Cardiac septum (tissue), 1 donor: ENCODE results near the gene UBE3A. TPM values are rescaled to one million over a fixed set of nuclear protein-coding genes. Genes with fewer than 3 reads are reported as not detected.
"Not testable (repeated sequence)": the region's sequence is repeated elsewhere in the genome, so short reads cannot be mapped to it uniquely, and the experiment has no call there.

ENCODE experiments used
- DNase-seq: peaks from one replicate; pipeline ENCODE4 v3.0.0-alpha.2; 2020; ENCODE audit warnings: low spot score
- intact Hi-C: fragments of 100-400 bp; cut with DNase I; formaldehyde crosslinking; loops from one replicate; pipeline ENCODE4 v1.14.0; 2022
- total RNA-seq: library from RNA; stranded (reverse); fragmentation: NEBNext Ultra II Directional; extraction: Animal tissue kit (Norgen Biotek cat#: 25700); gene quantifications from one replicate; pipeline ENCODE4 v1.2.1, GENCODE V29; 2021
- donor health status: DM: no; HTN: no; CAD: no.

The UBE3A gene
- total RNA-seq, 1 donor from 2014 or later, result 121 TPM

DNA sequence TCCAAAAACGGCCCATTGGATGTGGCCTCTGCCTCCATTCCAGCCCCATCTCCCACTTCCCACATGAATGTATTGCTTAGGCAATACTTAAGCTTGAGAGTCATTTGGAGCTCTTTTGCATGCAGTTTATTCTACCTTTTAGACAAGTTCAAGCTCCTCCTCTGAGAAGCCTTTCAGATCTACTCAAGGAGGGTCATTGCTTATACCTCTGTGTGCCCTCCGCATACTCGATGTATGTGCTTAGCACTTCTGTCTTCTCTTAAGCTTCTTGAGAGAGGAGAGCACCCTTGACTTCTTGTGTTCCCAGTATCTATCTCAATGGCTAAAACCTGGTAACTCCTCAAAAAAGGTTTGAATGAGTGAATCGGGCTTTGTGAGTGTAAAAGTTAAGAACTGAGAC lies 6.6 kb upstream of the UBE3A start:
- no peak for DNase-seq
- intact Hi-C loops, result no loop called here

DNA sequence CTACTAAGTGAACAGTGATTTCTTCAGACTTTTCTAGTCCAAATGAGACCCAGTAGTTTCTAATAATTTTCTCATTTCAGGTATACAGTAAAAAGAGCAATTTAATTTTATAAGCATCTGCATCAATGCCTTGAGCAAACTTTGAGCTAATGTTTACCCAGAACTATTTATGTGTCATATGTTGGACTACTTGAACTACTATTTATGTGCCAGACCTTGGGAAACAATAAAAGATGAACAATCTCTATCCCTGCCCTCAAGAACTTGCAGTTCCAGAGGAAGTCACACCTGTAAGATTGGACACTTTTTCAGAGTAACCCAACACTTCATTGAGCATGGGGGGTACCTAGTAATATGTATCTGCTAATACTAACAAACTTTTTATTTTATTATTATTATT lies 2.3 kb upstream of the UBE3A start:
- no peak for DNase-seq
- intact Hi-C loops, result no loop called here

DNA sequence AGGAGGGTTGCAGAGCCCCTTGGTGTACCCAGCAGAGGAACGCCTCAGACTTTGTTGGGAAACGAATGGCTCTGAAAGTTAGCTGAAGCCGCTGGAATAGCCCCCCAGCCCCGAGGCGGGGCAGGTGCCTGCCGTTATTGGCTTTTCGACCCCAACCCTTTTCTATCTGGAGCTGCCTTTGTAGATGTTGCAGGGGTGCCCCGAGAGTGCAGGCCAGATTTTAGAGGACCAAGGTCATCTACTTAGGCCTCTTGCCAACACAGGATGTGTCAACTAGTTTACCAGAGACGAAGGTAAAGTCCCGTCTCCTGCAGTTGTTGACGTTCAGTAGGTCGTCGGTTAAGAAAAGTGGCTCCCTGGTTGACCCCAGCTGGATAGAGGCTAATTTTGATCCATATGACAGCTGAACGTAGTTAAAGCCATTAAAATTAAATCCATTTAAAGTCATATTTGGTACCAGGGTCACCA lies 579 bp upstream of the UBE3A start:
- DNase-seq, result no peak
- intact Hi-C loops, result no loop called here

DNA sequence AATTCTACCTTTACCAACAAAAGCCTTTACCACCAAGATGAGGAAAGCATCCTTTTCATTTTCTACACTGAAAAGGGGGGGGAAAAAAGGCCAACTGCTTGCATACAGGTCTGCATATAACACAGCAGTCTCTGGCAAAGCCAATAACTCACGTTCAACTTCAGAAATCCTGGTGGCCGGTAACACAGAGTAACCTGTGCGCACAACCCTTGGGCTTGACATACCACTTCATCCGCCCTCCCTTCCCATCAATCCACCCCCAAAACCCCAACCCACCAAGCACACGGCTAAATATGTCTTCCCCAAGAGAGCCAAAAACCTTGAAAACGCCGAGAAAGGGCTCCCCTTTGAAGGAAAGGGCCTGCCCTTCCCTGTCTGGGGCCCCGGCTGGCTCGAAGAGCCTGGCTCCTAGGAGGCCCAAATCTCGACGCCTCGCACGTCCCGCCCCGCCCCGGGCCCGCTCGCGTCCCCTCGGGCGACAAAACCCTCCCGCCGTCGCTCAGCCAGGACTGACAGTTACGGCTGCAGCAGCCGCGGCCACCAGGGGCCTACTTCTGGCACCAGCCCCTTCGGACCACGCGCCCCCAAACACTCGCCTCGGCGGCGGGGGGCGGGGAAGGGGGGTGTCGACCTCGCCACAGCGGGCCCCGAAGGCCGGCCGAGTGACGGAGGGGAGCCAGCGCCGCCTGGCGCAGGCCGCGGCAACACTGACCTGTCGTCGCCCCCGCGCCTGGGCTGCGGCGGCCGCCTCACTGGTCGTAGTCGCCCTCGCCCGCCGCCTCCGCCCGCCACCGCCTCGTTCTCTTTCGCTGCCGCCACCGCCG lies 835 bp downstream of the UBE3A start:
- DNase-seq, result peak; percentile 74
- intact Hi-C loops, result loop anchor here (1.0 kb wide), 1 partner anchor 92 kb away; no protein-coding TSS in a partner anchor

DNA sequence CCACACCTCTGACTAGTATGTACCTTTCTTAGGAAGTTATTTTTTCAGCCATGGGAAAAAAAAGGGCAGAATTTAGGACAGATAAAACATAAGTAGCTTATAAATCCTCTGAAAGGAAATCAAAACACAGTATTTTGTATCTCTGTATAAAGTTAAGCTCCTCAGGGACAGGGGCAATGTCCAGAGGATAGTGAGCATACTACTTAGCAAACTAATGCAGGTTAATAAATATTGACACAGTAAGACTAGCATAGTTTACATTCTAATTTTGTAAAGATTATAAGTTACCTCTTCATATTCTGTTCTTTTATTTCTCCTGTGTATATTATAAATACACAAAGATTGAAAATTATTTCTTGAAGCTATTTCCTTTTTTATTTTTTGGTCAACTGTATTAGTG lies 2.1 kb downstream of the UBE3A start:
- no peak for DNase-seq
- intact Hi-C loops, result no loop called here

DNA sequence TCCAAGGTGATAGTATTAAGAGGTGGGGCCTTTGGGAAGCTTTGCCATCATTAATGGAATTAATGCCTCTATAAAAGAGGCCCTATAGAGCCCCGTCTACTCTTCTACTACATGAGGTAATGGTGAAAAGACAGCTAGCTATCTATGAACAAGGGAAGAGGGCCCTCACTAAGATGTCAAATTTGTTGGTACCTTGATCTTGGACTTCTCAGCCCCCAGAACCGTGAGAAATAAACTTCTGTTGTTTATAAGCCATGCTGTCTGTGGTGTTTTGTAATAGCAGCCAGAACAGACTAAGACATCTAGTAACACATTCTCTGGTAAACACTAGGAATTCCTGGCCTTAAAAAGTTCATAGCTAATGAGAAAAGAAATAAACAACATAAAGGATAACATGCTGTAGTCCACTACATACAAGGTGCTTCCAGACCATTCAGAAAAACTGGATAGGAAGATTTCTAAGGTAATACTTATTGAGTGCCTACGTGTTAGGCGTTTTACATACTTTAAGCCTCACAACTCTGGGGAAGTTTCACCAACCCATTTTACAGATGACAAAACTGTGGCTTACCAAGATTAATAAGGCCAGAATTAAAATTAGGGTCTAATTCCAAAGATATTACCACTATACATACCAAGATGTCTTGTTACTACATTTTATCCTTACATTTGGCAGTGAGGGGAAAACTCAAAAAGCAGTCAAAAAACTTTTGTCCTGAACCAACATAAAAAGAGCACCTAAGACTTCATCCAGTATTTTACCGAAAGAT lies 3.2 kb downstream of the UBE3A start:
- no peak for DNase-seq
- intact Hi-C loops, result no loop called here

DNA sequence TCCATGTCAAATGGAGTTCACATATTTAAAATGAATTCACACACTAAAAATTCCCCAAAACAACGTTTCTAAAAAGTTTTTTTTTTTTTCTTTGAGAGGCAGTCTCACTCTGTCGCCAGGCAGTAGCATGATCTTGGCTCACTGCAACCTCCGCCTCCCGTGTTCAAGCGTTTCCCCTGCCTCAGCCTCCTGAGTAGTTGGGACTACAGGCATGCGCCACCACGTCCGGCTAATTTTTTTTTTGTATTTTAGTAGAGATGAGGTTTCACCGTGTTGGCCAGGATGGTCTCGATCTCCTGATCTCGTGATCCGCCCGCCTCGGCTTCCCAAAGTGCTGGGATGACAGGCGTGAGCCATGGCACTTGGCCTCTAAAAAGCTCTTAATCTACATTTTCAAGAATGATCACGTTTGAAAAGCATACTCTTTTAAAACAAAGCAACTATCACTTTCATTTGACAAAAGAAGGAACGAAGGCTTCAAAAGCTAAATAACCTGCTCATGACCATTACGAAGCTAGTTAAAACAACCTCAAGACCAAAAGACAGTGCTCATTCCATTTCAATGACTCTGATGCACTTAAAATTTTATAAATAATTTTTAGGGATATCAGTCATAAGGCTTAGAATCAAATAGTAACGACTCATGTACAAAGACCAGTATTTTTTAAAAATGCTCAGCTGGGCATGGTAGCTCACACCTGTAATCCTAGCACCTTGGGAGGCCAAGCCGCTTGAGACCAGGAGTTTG lies 5.5 kb downstream of the UBE3A start:
- no peak for DNase-seq
- intact Hi-C loops, result no loop called here

DNA sequence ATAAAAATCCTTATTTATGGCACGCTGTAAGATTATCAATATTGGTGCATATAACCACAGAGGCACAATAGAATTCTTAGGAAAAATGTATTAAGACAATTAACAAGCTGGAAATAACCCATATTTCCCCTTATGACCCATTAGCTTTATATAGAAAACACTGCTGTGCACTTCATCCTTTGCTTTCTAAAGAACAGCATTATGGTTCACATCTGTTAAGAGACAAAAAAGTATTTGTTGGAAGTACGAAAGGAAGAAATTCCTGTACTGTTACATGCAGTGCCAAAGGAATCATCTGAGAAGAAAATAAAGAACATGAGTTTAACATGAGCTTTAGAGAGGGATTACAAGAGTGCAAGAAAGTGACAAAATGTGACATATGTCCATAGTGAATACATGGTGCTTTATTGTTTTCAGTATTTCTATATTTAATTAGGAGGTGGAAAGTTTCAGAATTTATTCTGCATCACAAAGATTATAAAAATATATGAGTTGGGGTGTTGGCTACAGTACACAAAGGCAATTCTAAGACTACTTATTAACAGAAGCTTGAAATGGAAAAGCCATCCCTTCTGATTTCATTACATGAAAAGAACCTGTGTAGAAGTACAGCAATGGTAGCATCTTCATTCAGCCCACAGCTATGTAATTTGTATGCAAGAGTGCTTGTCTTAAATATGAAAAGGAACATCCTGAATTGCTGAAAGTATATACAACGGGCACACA lies 6.8 kb downstream of the UBE3A start:
- intact Hi-C loops, result no loop called here
- no peak for DNase-seq

DNA sequence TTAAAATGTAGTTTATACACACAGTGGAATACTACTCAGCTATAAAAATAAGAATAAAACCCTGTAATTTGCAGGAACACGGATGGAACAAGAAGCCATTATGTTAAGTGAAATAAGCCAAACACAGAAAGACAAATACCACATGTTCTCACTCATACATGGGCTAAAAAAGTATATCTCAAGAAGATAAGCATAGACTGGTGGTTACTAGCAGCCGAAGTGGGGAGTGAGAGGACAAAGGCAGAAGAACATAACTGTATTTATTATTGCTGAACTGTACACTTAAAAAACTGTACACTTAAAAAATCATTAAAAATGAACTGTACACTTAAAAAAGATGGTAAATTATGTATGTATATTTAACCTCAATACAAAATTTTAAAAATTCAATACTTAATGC lies 11.0 kb downstream of the UBE3A start:
- intact Hi-C loops, result no loop called here
- DNase-seq, result no peak

DNA sequence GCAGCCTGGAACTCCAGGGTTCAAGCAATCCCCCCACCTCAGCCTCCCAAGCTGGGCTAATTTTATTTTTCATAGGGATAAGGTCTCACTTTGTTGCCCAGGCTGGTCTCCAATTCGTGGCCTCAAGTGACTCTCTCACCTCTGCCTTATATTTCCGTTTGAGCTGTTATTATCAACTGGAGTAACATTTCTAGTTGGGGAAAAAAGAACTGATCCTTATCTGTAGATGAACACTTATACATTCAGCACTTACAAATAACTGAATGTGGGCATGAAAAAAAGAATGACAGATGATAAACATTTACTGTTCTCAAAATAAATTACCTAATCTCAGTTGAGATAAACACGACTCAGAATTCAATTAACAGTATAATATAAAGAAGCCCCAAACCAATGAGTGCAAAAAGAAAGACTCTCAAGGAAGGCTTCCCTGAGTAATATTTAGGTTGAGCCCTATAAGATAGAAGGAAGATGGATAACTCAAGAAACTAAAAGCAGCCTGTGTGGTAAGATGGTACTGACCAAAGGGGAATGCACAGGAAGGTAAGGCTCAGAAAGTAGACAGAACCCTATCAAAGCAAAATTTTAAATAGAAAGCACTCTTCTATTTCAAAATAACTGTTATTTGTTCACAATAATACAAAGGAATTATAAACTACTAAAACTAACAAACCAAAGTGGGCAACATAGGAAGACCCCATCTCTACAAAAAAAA lies 11.8 kb downstream of the UBE3A start:
- no peak for DNase-seq
- intact Hi-C loops, result no loop called here

DNA sequence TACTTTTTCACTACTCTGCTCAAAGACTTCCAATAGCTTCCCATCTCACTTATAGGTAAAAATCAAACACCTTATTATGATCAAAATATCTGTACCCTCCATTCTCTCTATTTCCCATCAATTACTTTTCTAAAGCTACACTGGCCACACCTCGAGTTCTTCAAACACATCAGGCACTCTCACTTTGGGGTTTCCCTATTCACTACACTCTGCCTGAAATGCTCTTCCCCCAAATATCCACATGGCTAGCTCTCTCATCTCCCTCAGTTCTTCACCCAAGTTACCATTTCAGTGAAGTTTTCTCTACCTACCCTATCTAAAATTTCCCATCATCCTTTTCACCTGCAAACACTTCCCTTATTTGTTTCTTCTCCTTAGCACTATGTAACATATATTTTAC lies 14.8 kb downstream of the UBE3A start:
- intact Hi-C loops, result no loop called here
- DNase-seq, result no peak

DNA sequence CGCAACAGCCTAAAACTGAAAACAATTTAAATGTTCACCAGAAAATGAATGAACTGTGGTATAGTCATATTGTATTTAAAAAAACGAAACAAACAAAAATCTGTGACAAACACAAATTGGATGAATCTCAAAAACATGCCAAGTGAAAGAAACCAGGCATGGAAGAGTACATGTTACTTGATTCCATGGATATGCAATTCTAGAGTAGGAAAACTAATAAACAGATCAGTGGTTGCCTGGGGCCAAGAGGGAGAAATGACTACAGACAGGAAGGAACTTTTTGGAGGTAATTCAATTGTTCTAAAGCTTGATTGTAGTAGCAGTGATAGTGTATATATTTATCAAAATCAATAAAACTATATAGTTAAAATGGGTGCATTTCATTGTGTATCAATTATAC lies 16.8 kb downstream of the UBE3A start:
- no peak for DNase-seq
- intact Hi-C loops, result no loop called here

DNA sequence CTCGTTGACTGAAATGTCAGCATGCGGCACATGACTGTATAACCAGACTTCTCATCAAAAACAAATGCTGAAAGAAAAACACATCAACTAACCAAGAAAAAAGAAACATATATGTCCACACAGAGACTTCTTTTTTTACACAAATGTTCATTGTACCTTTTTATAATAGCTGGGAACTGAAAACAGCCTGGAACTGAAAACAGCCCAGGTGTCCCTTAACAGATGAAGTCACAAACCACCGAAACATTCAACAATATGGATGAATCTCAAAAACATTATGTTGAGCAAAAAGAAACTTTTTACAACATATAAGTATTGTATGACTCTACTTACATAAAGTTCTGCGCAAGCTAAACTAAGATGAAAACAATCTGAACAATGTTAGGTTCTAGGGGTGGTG lies 20.6 kb downstream of the UBE3A start:
- intact Hi-C loops, result no loop called here
- no peak for DNase-seq

DNA sequence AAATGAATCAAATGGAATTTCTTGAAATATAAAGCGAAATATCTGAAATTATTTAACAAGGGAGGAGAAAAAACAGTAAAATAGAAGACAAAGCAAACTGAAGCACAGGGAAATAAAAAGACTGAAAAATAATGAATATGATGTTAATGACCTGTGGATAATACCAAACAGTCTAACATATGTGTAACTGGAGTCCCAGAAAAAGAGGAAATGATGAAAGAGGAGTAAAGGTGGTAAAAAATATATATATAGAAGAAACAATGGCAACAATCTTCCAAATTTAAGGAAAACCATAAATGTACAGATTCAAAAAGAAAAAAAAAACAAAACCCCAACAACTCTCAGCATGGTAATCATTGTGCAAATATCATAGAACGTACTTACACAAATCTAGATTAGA lies 21.2 kb downstream of the UBE3A start:
- intact Hi-C loops, result no loop called here
- DNase-seq, result no peak

DNA sequence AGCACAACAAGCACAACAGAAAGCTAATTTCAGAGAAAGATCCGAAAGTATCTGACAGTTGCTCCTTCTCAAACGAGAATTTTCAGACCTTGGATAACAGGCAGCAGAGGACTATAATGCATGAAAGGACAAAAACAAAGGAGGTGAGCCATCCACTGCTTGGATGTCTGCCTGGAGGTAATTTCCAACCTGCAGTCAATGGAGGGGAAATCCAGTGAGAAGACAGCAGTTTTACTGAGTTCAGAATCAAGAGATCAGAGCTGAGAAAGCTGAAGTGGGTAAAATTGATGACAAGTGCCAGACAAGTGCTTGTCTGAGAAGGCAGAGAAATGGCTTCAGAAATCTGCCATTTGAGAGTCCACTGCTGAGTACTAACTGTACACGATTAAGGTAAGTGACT lies 22.1 kb downstream of the UBE3A start:
- intact Hi-C loops, result no loop called here
- DNase-seq, result no peak

DNA sequence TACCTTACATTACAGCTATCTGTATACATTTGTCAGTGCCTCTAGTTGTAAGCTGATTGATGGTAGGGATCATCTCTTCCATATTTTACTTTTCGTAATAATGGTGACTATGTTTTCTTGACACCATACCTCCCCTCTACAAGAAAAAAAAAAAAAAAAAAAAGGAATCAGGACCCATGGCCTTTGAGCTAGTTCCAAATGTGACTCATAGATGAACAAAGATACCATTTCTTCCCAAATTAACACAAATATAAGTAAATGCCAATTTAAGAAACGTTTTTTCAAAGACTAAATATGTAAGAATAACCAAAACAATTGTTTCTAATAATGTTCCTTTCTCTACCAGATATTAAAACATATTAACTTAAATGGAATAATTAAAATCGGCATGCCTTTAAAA lies 23.1 kb downstream of the UBE3A start:
- intact Hi-C loops, result no loop called here
- DNase-seq, result no peak

DNA sequence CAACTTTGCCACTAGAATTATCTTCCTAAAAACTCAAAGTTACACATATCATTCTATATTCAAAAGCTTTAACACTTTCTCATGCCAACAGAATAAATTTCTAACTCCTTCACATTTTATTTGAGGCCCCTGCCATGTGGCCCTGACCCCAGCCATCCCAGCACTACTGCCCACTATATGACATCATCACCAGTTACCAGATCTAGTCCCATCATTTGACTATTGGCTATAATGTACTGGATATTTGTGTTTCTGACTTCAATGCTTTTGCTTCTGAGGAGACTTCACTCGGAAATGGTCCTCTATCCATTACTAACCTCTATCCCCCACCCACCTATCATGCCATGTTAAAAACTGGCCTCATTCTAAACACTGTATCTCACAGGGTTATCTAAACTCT lies 23.6 kb downstream of the UBE3A start:
- intact Hi-C loops, result no loop called here
- no peak for DNase-seq

DNA sequence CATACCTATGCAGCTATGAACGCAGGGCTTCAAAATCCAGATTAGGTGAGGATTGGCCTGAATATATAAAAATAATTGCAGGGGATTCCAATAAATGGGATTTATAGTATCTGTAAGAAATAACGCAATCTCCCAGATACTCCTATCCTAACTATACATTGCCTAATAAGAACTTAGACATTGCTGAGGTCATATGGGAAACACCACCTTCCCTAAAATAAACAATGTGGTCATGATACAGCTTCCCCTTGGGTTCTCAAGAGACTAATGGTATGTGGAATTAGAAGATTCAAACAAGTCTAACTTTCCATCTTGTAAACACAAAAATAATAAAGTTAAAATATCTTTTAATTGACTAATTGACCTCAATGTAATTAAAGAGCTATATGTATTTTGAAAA lies 28.2 kb downstream of the UBE3A start:
- no peak for DNase-seq
- intact Hi-C loops, result no loop called here

DNA sequence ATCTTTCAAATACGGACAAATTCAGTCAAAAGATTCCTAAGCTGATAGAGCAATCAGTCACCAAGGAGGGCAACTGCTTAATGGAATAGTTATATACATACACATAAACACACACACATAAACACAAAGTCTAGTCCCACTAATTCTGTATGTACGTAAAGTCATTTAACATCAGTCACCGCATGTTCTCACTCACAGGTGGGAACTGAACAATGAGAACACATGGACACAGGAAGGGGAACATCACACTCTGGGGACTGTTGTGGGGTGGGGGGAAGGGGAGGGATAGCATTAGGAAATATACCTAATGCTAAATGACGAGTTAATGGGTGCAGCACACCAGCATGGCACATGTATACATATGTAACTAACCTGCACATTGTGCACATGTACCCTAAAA lies 29.1 kb downstream of the UBE3A start:
- intact Hi-C loops, result not testable (repeated sequence)

More for the DNA sequence above, 29.1 kb downstream of the UBE3A start:
- not testable (repeated sequence) for DNase-seq
